Effector CD8-positive, alpha-beta T cell (primary cell): ENCODE results near the gene HBE1.
"Not testable (repeated sequence)": the region's sequence is repeated elsewhere in the genome, so short reads cannot be mapped to it uniquely, and the experiment has no call there.

ENCODE experiments used
- DNase-seq: peaks from one replicate; lab custom pipeline; 2025; lab: John Stamatoyannopoulos, UW
- total RNA-seq, 4 experiments: gene quantifications; one replicate each; lab custom pipeline; 2026; lab: John Stamatoyannopoulos, UW

Gene HBE1
- 0 reads per million in 4 experiments for total RNA-seq

GRCh38 chr11:5269715-5270147 lies at the start of gene HBE1:
TSS of gene HBE1 (minus strand) at chr11:5269945. CDS start at chr11:5269890, 55 bp downstream.
- DNase-seq, result no peak

DNA sequence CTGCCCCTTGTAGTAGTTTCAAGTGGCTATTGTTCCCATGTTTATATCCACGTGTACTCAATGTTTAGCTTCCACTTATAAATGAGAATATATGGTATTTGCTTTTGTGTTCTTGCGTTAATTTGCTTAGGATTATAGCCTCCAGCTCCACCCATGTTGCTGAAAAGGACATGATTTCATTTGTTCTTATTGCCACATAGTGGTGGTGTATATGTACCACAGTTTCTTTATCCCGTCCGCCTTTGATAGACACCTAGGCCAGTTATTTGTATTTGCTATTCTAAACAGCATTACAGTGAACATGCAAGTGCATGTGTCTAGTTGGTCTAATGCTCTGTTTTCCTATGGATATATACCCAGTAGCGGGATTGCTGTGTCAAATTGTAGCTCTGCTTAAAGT lies 47.5 kb upstream of the HBE1 start:
- no peak for DNase-seq

DNA sequence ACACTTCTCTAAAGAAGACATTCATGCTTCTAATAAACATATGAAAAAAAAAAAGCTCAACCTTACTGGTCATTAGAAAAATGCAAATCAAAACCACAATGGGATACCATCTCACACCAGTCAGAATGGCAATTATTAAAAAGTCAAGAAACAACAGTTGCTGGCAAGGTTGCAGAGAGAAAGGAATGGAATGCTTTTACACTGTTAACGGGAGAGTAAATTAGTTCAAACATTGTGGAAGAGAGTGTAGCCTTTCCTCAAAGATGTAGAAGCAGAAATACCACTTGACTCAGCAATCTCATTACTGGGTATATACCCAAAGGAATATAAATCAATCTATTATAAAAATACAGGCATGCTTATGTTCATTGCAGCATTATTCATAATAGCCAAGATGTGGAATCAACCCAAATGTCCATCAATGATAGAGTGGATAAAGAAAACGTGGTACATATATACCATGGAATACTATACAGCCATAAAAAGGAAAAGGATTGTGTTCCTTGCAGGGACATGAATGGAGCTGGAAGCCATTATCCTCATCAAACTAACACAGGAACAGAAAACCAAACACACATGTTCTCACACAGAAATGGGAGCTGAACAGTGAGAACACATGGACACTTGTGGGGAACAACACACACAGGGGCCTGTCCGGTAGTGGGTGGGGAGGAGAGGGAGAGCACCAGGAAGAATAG lies 43.7 kb upstream of the HBE1 start:
- DNase-seq, result not testable (repeated sequence)

DNA sequence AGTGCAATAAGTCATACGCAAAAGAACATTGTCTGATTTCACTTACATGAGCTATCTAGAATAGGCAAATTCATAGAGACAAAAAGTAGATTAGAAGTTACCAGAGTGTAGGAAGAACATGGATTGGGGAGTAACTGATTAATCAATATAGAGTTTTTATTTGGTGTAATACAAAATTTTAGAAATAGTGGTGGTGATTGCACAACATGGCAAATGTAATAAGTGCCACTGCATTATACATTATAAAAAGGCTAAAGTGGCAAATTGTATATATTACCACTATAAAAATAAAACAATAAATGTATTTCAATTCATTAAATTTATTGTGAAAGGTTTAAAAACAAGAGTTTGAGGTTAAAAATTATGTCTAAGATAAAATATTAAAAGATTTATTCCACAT lies 40.7 kb upstream of the HBE1 start:
- no peak for DNase-seq

GRCh38 chr11:5307256-5308019 lies 37.7 kb upstream of the HBE1 start:
- DNase-seq, result no peak

GRCh38 chr11:5304046-5304445 lies 34.3 kb upstream of the HBE1 start:
- no peak for DNase-seq

GRCh38 chr11:5303626-5304025 lies 33.9 kb upstream of the HBE1 start:
- DNase-seq, result no peak

GRCh38 chr11:5301846-5302245 lies 32.1 kb upstream of the HBE1 start, which contains the start of gene OR51B4:
TSS of gene OR51B4 (minus strand) at chr11:5301946. CDS start at chr11:5301946, 0 bp downstream.
- DNase-seq, result no peak

DNA sequence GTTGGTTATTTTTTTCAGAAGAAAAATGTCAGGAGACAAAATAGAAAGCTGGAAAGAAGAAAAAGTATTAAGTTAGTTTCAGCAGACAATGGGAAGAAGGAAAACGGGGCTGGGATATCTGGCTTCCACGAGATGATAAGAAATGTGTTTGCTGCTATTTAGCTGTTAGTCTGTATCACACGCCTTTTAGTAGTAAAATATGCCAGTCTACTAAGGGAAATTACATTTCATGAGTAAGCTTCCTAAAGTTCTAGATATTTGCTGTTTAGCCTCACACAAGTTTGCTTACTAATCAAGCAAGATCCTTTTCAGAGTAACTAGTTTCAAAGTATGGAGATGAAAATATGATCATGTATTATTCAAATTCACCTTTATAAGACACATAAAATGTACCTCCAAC lies 30.5 kb upstream of the HBE1 start:
- DNase-seq, result no peak

DNA sequence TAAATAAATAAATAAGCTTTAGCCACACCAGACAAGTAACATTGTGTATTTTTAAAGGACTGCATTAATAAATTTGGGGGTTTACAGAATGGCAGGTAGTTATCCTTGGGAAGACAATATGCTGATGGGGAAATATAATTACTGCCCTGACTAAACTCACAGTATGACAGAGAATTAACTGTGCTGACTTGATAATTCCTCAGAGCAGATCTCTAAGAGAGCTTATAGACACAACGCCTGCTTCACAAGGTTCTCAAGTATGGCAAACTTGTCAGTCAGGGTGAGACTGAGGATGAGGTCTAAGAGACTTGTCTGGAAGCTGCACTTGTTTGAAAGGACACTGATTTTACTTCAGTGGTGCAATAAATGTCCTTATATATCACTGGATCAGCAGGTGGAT lies 28.7 kb upstream of the HBE1 start:
- DNase-seq, result no peak

DNA sequence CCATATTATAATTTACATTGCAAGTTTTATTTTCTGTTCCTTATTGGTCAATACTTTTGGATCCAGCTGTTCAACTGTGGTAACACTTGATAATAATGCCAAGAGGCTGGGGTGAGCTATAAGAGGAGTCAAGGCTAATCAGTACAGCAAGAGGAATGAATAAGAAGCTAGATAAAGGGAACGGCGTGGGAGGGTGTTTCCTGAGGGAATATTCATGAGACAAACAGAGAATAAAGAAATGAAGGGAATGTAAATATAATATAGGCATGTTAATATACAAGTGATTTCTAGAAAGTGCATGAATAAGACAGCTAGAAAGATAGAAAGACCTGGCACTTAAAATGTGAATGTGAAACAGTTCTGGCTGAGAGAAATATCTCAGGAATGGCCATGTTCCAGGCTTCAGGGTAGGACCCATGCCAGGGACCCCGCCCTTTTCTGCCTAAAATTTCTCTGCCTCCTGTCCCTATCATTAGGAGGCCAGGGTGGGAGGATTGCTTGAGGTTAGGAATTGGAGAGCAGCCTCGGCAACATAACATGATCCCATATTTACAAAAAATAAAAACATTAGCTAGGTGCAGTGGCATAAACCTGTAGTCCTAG lies 28.1 kb upstream of the HBE1 start:
- no peak for DNase-seq

DNA sequence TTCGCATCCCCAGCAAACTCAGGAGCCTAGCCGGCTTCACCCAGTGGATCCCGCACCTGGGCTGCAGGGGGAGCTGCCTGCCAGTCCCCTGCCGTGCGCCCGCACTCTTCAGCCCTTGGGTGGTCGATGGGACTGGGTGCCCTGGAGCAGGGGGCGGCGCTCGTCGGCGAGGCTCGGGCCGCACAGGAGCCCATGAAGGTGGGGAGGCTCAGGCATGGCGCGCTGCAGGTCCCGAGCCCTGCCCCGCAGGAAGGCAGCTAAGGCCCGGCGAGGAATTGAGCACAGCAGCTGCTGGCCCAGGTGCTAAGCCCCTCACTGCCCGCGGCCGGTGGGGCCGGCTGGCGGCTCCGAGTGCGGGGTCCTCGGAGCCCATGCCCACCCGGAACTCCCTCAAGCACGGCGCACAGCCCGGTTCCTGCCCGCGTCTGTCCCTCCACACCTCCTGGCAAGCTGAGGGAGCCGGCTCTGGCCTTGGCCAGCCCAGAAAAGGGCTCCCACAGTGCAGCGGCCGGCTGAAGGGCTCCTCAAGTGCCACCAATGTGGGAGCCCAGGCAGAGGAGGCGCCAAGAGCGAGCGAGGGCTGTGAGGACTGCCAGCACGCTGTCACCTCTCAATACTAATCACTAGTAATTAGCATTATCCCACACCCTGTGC lies 24.7 kb upstream of the HBE1 start:
- DNase-seq, result not testable (repeated sequence)

- DNase-seq, result no peak
These were observed 23.3 kb upstream of the HBE1 start for GRCh38 chr11:5293028-5293427.

- DNase-seq, result no peak
These were observed 21.6 kb upstream of the HBE1 start for GRCh38 chr11:5291207-5291838.

- no peak for DNase-seq
These were observed 20.4 kb upstream of the HBE1 start for GRCh38 chr11:5290106-5290505.

DNA sequence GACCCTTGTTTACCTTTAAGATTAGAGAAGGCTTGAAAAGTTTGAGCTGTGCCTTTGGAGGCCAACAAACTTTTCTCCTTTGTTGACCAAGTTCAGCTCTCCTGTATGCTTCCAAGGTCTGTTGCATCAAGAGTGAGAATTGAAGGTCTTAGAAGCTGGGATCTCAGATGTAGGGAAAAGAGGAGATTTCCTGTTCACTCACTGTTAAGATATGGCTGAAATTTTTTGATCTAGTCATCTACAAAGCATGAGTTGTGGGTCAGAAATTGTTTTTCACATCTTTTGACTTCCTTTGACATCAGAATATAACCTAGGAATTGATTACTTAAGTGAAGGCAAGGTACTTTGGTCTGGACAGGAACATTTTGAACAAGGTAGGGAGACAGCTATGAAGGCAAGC lies 20.0 kb upstream of the HBE1 start:
- no peak for DNase-seq

DNA sequence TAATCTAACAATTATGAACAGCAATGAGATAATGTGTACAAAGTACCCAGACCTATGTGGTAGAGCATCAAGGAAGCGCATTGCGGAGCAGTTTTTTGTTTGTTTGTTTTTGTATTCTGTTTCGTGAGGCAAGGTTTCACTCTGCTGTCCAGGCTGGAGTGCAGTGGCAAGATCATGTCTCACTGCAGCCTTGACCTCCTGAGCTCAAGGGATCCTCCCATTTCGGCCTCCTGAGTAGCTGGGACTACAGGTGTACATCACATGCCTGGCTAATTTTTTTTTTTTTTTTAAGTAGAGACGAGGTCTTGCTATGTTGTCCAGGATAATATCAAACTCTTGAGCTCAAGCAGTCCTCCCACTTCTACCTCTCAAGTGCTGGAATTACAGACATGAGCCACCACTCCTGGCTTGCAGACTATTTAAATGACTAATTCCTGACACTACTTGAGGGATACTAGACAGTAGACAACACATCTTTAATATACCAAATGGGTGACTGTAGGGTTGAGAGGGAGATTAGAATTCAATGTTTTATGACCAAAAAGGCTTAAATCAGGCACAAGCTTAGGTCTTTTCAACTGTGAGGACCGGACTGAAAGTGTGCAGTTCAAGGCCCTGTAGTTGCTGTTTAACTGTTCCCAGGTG lies 19.3 kb upstream of the HBE1 start:
- no peak for DNase-seq

GRCh38 chr11:5288108-5288905 lies 18.6 kb upstream of the HBE1 start:
- no peak for DNase-seq

GRCh38 chr11:5286901-5287300 lies 17.2 kb upstream of the HBE1 start:
- no peak for DNase-seq

DNA sequence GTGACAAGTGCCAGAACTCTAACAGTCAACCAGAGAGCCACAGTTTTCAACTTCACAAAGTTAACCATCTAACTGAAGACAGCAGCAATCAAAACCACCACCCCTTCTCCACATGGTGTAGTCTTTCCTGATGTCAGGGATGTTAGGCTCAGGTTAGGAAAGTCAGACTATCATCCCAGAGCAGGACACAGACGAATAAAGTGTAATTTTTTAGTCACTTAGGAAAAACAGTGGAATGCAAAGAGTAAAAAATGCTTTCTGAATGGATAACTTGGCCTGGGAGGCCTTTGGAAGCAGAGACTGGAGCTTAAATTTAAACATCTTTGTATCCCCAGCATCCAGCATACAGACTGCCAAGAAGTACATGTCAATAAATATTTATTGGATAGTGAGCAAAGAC lies 16.6 kb upstream of the HBE1 start:
- no peak for DNase-seq
